Measurements from ENCODE around the gene ZNF853. TPM values are rescaled to one million over a fixed set of nuclear protein-coding genes. Genes with fewer than 3 reads are reported as not detected.

Gene ZNF853
- total and polyA plus RNA-seq, 2 experiments from 2014 or later, result 8.0 to 9.8 TPM

DNA sequence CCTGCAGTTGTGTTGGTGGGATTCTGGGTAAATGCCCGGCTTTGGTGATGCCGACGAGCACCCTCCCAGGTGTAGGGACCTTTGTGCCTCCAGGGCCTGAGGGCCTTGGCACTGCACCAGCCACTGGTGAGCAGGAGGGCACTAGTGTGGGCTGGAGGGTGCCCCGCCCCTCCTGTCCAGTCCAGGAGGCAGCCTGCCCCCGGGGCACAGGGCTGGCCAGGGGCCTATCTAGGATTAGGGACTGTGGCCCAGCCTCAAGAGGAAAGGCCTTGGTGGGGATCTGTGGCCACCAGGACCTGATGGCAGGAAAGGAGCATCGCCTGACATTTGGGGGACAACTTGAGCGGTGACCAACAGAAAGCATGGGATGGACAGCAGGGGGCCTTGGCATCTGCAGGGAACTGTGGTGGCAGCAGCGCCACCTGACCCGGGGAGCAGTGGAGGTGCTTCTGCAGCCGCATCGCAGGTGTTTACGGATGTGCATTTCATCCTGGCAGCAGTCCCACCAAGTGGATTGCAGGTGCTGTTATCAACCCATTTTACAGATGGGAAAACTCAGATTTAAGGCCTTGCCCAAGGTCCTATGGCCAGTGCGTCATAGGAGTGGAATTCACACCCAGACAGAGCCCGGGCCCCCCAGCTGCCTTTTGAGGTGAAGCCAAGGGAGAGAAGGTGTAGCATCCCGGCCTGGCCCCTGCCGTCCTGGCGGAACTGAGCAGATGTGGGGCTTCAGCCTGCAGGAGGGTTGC lies 32.8 kb downstream of the ZNF853 start:
- no peaks in the 10 kb centered on the region for H3K9me3 ChIP-seq (ENCODE audit: low read depth)
- no peak overlapping the region for H3K4me3 ChIP-seq
- H3K4me1 ChIP-seq (ENCODE audit: insufficient read depth), result no peaks in the 10 kb centered on the region
- no peaks in the 10 kb centered on the region for H3K9me2 ChIP-seq (replicated peaks; ENCODE audit: insufficient read depth)
- no peaks in the 10 kb centered on the region for H3K27me3 ChIP-seq
- H3K36me3 ChIP-seq (replicated peaks; ENCODE audit: insufficient read depth, low read depth), result no peaks in the 10 kb centered on the region
- no peaks in the 10 kb centered on the region for H3K79me2 ChIP-seq
- no peak overlapping the region for H3K4me2 ChIP-seq
- no peak for TF ChIP-seq EZH2phosphoT487 (IDR thresholded peaks at IDR 0.05; ENCODE audit: low read depth, severe bottlenecking, unreplicated experiment)
- TF ChIP-seq, protein P1, sequence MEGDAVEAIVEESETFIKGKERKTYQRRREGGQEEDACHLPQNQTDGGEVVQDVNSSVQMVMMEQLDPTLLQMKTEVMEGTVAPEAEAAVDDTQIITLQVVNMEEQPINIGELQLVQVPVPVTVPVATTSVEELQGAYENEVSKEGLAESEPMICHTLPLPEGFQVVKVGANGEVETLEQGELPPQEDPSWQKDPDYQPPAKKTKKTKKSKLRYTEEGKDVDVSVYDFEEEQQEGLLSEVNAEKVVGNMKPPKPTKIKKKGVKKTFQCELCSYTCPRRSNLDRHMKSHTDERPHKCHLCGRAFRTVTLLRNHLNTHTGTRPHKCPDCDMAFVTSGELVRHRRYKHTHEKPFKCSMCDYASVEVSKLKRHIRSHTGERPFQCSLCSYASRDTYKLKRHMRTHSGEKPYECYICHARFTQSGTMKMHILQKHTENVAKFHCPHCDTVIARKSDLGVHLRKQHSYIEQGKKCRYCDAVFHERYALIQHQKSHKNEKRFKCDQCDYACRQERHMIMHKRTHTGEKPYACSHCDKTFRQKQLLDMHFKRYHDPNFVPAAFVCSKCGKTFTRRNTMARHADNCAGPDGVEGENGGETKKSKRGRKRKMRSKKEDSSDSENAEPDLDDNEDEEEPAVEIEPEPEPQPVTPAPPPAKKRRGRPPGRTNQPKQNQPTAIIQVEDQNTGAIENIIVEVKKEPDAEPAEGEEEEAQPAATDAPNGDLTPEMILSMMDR (IDR thresholded peaks at IDR 0.05; ENCODE audit: poor library complexity), result no peak
- TF ChIP-seq EZH2 (IDR thresholded peaks at IDR 0.05; ENCODE audit: borderline replicate concordance), result no peak
- no peak overlapping the region for H3K27ac ChIP-seq
- 91% methylated on average over 17 of the region's 17 CpGs for WGBS (ENCODE audit: low lambda C conversion rate, missing lambda C conversion rate)
- H4K20me1 ChIP-seq (ENCODE audit: insufficient read depth, poor library complexity, severe bottlenecking), result no peaks in the 10 kb centered on the region
- DNase-seq (ENCODE audit: low spot score), result no peak
- no peak overlapping the region for H2AFZ ChIP-seq

DNA sequence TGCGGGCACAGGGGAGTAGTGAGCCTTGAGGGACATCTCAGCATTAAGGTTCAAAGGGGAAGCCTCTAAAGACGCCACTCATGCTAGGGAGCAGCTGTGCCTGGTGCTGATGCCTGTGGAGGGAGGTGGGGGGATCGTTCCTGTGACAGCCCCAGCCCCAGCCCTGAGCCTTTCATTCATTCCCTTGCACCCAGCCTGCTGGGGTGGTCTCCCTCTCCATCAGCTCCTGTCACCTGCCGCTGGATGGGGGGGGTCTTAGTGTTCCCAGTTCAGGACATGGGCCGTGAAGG lies 33.4 kb downstream of the ZNF853 start:
- WGBS (ENCODE audit: low lambda C conversion rate, missing lambda C conversion rate), result 97% methylated on average over 5 of the region's 5 CpGs
- Histone ChIP-seq H3K27me3 (no peaks in the 10 kb centered on the region), H4K20me1 (ENCODE audit: insufficient read depth, poor library complexity, severe bottlenecking) (no peaks in the 10 kb centered on the region), H3K9me2 (replicated peaks; ENCODE audit: insufficient read depth) (no peaks in the 10 kb centered on the region), H3K27ac (no peak overlapping the region), H3K9me3 (ENCODE audit: low read depth) (no peaks in the 10 kb centered on the region), H3K79me2 (no peaks in the 10 kb centered on the region), H3K36me3 (replicated peaks; ENCODE audit: insufficient read depth, low read depth) (no peaks in the 10 kb centered on the region), H3K4me2 (no peak overlapping the region), H3K4me3 (no peak overlapping the region), H2AFZ (no peak overlapping the region), H3K4me1 (ENCODE audit: insufficient read depth) (no peaks in the 10 kb centered on the region)
- no peak for DNase-seq (ENCODE audit: low spot score)
- TF ChIP-seq EZH2 (IDR thresholded peaks at IDR 0.05; ENCODE audit: borderline replicate concordance), result no peak
- TF ChIP-seq, protein P1 (IDR thresholded peaks at IDR 0.05; ENCODE audit: poor library complexity), result no peak
- no peak for TF ChIP-seq EZH2phosphoT487 (IDR thresholded peaks at IDR 0.05; ENCODE audit: low read depth, severe bottlenecking, unreplicated experiment)

DNA sequence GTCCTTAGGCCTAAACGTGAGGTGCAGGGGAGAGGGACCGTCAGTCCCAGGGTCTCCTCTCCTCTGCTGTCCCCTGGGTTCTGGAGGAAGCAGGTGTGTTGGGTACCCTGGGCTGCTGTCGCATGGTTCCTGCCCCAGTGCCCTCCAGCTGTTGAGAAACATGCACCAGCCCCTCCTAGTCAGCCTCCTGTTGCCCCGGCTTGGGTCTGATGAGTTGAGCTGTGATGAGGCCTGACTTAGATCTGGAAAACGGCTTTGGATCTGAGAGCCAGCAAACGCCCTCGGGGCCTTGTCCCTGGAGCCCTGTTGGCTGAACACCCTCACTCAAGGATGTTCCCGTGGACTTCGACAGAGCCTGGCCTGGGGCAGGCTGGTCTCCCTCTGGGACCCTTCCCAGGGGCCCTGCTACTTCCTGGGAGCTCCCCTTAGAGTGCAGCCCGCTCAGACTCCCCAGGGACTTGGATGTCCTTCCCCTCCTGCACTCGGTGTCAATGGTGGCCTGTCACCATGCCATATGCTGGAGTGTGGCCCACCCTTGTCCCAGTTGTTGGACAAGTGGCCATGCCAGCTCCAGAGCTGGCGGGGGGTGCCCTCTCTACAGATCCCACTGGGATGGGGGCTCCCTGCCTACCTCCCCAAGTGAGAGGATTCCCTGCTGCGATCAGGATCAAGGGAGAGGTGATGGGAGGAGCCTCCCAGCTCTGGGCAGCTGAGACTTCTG lies 34.0 kb downstream of the ZNF853 start:
- Histone ChIP-seq H3K27ac (no peak overlapping the region), H3K79me2 (no peaks in the 10 kb centered on the region), H3K9me3 (ENCODE audit: low read depth) (no peaks in the 10 kb centered on the region), H3K4me2 (no peak overlapping the region), H4K20me1 (ENCODE audit: insufficient read depth, poor library complexity, severe bottlenecking) (no peaks in the 10 kb centered on the region), H3K4me1 (ENCODE audit: insufficient read depth) (no peaks in the 10 kb centered on the region), H3K36me3 (replicated peaks; ENCODE audit: insufficient read depth, low read depth) (no peaks in the 10 kb centered on the region), H3K9me2 (replicated peaks; ENCODE audit: insufficient read depth) (no peaks in the 10 kb centered on the region), H2AFZ (no peak overlapping the region), H3K4me3 (no peak overlapping the region), H3K27me3 (no peaks in the 10 kb centered on the region)
- no peak for TF ChIP-seq EZH2 (IDR thresholded peaks at IDR 0.05; ENCODE audit: borderline replicate concordance)
- DNase-seq (ENCODE audit: low spot score), result no peak
- 90% methylated on average over 13 of the region's 13 CpGs for WGBS (ENCODE audit: low lambda C conversion rate, missing lambda C conversion rate)

DNA sequence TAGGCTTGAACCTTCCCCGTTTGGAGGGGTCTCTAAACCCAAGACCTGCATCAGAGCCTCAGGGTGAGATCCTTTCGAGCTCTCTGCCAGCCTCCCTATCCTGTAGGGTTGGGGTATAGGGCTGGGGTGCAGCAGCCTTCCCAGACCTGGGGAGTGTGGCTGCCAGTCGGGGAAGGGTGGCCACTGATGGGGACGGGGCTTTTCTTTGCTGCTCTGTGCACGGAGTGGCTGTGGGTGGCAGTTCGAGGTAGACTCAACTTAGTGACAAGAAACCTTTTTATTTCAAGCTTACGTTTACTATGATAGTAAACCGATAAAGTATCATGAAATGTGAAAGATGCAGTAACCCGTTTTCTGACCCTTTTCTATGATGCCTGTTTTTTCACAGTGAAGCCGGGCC lies 34.7 kb downstream of the ZNF853 start:
- H4K20me1 ChIP-seq (ENCODE audit: insufficient read depth, poor library complexity, severe bottlenecking), result no peaks in the 10 kb centered on the region
- no peaks in the 10 kb centered on the region for H3K9me2 ChIP-seq (replicated peaks; ENCODE audit: insufficient read depth)
- no peaks in the 10 kb centered on the region for H3K36me3 ChIP-seq (replicated peaks; ENCODE audit: insufficient read depth, low read depth)
- H3K9me3 ChIP-seq (ENCODE audit: low read depth), result no peaks in the 10 kb centered on the region
- no peak for TF ChIP-seq EZH2 (IDR thresholded peaks at IDR 0.05; ENCODE audit: borderline replicate concordance)
- TF ChIP-seq, protein P1 (IDR thresholded peaks at IDR 0.05; ENCODE audit: poor library complexity), result no peak
- no peak for TF ChIP-seq EZH2phosphoT487 (IDR thresholded peaks at IDR 0.05; ENCODE audit: low read depth, severe bottlenecking, unreplicated experiment)
- 99% methylated on average over 10 of the region's 10 CpGs for WGBS (ENCODE audit: low lambda C conversion rate, missing lambda C conversion rate)
- no peak overlapping the region for H3K27ac ChIP-seq
- H2AFZ ChIP-seq, result no peak overlapping the region
- H3K4me1 ChIP-seq (ENCODE audit: insufficient read depth), result no peaks in the 10 kb centered on the region
- H3K27me3 ChIP-seq, result no peaks in the 10 kb centered on the region
- DNase-seq (ENCODE audit: low spot score), result no peak
- H3K79me2 ChIP-seq, result no peaks in the 10 kb centered on the region
- no peak overlapping the region for H3K4me3 ChIP-seq
- no peak overlapping the region for H3K4me2 ChIP-seq

All from hepatocyte (in vitro differentiated cells).